HG03378 (cell line): ENCODE measurements around the gene PTRHD1.

ENCODE experiments used
- ATAC-seq: cut with Tn5 transposase; IDR thresholded peaks from one replicate; pipeline ENCODE4 v1.9.1; 2021; ENCODE audit warnings: mild to moderate bottlenecking, moderate library complexity; ENCODE audit not compliant: unreplicated experiment

The PTRHD1 gene

DNA sequence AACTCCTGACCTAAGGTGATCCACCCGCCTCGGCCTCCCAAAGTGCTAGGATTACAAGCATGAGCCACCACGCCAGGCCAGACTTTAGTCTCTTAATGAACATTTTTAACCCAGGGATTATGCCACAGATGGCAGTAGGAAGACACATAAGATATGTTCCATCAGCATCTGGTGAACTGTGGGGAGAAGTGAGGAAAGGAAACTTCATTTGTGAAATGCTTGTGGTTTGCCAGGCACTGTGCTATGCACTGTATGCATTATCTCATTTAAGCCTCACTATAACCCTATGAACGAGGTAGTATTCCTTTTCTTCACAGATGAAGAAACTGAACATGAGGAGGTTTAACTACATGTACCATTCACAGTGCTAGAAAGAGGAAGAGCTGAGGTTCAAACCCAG is 29.3 kb downstream of the PTRHD1 start:
- ATAC-seq, result no peak

- no peak for ATAC-seq
Measured at GRCh38 chr2:24762518-24762917, 30.7 kb downstream of the PTRHD1 start.

DNA sequence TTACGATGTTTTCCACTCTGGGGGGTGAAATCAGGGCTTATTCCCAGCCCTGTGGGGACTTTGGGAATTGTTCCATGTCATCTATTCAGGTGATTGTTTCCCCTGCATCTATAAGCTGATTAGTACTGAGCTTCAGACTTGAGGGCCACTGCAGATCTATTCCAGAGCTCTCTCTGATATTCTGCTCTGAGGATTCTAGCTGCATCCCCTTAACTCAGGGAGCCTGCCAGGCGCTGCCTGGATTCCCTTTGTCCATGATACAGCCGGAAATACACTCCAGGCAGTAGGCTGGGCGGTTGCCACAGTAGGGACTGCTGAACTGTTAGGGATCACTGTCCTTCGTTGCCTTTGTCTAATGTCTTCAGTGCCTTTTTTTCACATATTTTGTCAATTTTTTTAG is 31.3 kb downstream of the PTRHD1 start:
- no peak for ATAC-seq

DNA sequence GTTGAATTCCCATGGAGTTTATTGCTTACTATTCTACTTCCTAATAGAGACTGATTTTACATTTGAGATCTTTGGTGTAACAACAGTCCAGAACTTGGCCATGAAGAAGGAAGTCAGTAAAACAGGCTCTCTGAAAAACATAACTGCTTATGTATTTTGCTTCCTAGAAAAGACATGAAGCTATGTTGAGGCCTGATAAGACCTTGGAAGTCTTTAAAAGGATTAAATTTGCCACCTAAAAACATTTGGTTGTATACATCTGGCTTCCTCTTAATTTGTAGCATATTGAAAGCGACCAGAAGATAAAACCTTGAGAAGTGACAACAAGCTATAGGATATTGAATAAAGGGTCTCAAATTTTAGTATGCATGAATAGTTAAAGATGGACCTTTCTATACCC is 36.4 kb downstream of the PTRHD1 start:
- no peak for ATAC-seq

GRCh38 chr2:24754985-24755705 is 38.0 kb downstream of the PTRHD1 start:
- no peak for ATAC-seq

DNA sequence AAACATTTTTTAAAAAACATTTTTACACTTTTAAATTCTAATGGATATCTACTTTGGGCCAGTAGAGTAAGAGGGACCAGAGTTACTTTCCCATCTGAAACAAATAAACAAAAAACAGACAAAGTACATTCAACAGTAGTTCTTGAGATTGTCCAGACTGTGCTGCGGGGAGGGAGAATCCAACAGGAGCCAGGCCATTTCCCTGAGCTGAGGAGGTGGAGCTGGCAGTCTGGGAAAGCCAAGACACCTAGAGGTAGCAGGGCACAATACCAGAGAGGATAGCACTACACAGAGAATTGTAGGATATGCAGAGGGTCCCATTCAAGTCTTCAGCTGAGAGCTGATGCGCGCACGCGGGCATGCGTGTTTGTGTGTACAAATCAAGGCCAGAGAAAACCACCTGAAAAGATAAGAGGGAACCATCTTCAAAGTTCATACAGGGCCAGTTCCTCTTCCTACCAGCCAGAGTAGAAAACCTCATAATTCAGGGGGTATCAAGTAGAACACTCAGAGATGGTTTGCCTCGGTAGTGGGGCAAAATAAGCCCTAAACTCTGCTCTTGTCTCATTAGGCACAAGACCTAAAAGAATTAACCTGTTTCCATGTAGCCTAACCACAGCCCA is 44.0 kb downstream of the PTRHD1 start:
- no peak for ATAC-seq

- ATAC-seq, result no peak
Measured at GRCh38 chr2:24747299-24747698, 45.9 kb downstream of the PTRHD1 start.

DNA sequence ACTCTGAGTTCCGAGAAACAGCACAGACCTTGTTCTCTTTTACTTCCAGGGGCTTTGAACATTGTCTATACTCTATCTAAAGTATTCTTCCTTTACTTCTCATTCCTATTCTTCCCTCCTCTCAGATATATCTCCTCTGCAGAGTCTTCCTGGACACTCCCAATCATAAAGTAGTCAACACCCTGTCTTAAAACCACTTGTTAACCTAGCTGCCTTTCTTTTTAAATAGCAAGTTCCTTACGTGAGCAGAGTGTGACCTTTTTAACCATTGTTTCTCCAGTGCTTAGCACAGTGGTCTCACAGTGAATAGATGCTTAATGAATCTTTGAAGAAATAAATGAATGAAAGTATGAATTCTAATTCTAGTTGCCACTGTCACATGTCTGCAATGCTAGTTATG is 47.4 kb downstream of the PTRHD1 start:
- ATAC-seq, result no peak

DNA sequence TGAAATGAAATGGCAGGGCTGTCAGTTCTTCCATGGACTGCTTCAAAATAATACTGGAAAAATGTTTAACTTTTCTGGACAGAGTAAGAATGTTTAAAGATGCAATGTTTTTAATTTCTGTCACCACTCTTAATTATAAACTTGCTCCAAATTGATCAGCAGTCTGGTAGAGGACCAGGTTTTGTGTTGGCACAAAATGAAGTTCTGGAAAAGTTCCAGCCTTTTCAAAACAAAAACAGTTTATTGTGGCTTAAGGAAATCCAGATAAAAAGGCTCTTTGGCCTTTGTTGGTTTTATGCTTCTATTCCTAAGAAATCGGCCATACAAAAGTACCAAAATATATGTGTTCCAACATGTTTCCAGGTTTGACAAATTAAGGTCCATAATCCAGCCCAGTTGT is 48.8 kb downstream of the PTRHD1 start:
- ATAC-seq, result no peak

DNA sequence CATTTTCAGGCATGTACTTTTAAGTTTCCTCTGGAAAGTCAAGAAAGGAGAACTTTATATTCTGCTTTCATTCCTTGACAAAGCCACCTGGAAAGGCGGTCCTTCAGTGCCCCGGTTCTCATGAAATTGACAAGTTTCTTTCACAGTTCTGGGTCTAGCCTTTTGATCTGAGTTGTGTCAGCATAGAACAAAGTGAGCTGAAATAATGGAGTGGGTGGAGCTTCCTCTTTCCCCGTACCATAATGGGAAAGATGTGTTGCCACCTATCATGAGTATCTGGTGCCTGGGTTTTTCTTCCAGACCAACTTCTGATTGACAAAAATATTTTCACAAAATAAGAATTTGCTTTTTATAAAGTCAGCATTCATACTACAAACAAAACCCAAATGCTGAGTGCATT is 49.3 kb downstream of the PTRHD1 start:
- no peak for ATAC-seq

DNA sequence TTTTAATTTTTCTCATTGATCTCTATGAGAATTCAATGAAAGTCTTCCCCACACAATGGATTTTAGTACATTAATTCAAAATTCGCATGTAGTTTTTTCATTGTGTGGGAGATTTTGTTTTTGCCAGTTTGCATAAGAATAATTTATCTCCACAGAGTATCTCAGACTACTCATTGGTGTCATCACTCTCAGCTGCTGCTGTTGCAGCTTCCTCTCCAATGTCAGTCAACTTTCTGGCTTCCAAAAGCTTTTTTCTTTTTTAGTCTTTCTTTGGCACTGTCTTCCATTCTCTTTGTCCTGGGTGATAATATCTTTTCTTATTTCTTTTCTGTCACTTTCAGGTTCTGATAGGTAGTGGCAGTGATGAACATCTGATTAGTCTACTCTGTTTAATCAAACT is 50.5 kb downstream of the PTRHD1 start:
- ATAC-seq, result no peak

DNA sequence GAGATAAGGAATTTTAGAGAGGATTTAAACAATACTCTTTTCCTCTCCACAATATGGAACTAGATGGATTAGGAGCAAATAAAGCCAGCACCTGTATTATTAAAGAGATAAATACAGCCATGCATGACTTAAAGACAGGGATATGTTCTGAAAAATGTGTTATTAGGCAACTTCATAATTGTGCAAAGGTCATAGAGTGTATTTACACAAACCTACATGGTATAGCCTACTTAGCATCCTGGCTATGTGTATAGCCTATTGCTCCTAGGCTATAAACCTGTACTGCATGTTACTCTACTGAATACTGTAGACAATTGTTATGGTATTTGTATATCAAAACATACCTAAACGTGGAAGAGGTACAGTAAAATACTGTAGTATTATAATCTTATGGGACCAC is 53.0 kb downstream of the PTRHD1 start:
- ATAC-seq, result no peak
